ENCODE measurements around the gene ACOX3. TPM values are rescaled to one million over a fixed set of nuclear protein-coding genes. Genes with fewer than 3 reads are reported as not detected.

The ACOX3 gene
- total RNA-seq, 4 donors from 2014 or later = 42.3 to 86.2 (median 50.3) TPM

- DNase-seq = no peak
- peak overlapping the region in 1 of 4 donors; percentile 47 for H3K27ac ChIP-seq
Measured at GRCh38 chr4:8471211-8471875, 30.8 kb upstream of the ACOX3 start.

GRCh38 chr4:8470451-8471024 is 30.0 kb upstream of the ACOX3 start:
- TF ChIP-seq POLR2A (IDR thresholded peaks at IDR 0.05) = no peak
- TF ChIP-seq CTCF (IDR thresholded peaks at IDR 0.05) = no peak
- Histone ChIP-seq H3K9me3 (no peaks in the 10 kb centered on the region), H3K4me1 (peaks cover 0 to 30% (median 18%) of the 10 kb centered on the region in 3 donors), H3K4me3 (no peak overlapping the region), H3K36me3 (peaks cover 9 to 78% (median 25%) of the 10 kb centered on the region in 3 donors), H3K27ac (no peak overlapping the region), H3K27me3 (no peaks in the 10 kb centered on the region)
- no peak for DNase-seq
- intact Hi-C loops (cut with DNase I) = loop anchor here (5.0 kb wide), 1 partner anchor 122 kb away; the partner anchor contains the start of gene CPZ
- whole genome bisulfite sequencing, 2 donors = 89 to 98% methylated on average over 7 to 11 of the region's 14 CpGs

More at GRCh38 chr4:8471211-8471875, 30.8 kb upstream of the ACOX3 start:
- 79 to 81% methylated on average over 14 to 16 of the region's 24 CpGs for WGBS, 2 donors
- Histone ChIP-seq H3K4me1 (peaks cover 0 to 30% (median 18%) of the 10 kb centered on the region in 3 donors), H3K36me3 (peaks cover 9 to 78% (median 17%) of the 10 kb centered on the region in 3 donors), H3K9me3 (no peaks in the 10 kb centered on the region), H3K4me3 (no peak overlapping the region), H3K27me3 (no peaks in the 10 kb centered on the region)
- no peak for TF ChIP-seq POLR2A (IDR thresholded peaks at IDR 0.05)
- TF ChIP-seq CTCF (IDR thresholded peaks at IDR 0.05) = no peak
- intact Hi-C loops (cut with DNase I) = loop anchor here (5.0 kb wide), 1 partner anchor 121 kb away; the partner anchor contains the start of gene CPZ

GRCh38 chr4:8469550-8469949 is 29.0 kb upstream of the ACOX3 start:
- no peak for DNase-seq
- TF ChIP-seq POLR2A (IDR thresholded peaks at IDR 0.05) = no peak
- TF ChIP-seq CTCF (IDR thresholded peaks at IDR 0.05) = no peak
- H3K27ac ChIP-seq = no peak overlapping the region
- H3K36me3 ChIP-seq = peaks cover 9 to 78% (median 27%) of the 10 kb centered on the region in 3 donors
- H3K4me3 ChIP-seq = no peak overlapping the region
- H3K27me3 ChIP-seq = no peaks in the 10 kb centered on the region
- intact Hi-C loops (cut with DNase I) = no loop called here
- peaks cover 0 to 30% (median 18%) of the 10 kb centered on the region in 3 donors for H3K4me1 ChIP-seq
- no peaks in the 10 kb centered on the region for H3K9me3 ChIP-seq
- WGBS, 2 donors = 84 to 95% methylated on average over 5 to 10 of the region's 14 CpGs

DNA sequence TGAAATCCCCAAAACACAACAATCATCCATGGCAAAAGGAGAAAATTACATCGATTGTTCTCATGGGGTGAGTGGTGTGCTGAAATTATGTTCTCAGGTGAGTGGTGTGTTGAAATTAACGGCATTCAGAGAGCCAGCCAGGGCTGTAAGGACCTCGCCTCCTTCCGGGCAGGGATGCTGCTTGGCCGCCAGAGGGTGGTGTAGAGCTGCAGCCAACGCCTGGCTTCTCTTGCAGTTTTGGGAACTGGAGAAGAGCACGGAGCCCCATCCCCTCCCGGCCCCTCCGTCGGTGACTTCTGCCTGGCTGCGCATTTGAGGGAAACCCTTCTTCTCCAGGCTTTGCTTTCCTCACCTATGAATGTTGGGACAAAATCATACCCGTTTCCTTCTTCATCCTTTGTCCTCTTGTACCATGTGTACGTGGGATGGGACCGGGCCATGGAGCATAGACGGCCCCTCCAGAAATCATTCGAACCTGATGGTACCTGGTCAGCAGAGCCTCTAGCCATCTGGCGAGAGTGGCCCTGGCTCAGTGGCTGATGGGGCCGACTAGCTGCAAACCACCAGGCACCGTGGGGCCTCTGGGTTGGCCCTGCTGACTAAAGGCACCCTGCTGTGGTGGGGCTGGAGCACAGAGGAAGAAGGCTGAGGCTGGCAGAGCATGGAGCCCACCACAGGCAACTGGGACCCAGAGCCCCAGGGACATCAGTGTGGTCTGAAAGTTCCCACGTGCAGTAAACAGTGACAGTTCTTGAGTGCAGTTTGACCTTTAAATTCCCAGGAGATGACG is 28.4 kb upstream of the ACOX3 start:
- intact Hi-C loops (cut with DNase I) = no loop called here

More for the DNA sequence above, 28.4 kb upstream of the ACOX3 start:
- Histone ChIP-seq H3K4me1 (peaks cover 0 to 25% (median 17%) of the 10 kb centered on the region in 3 donors), H3K27ac (no peak overlapping the region), H3K27me3 (no peaks in the 10 kb centered on the region), H3K4me3 (no peak overlapping the region), H3K9me3 (no peaks in the 10 kb centered on the region), H3K36me3 (peaks cover 10 to 82% (median 27%) of the 10 kb centered on the region in 3 donors)
- peak; percentile 84 to 92 (median 88) for TF ChIP-seq CTCF (IDR thresholded peaks at IDR 0.05)
- no peak for TF ChIP-seq POLR2A (IDR thresholded peaks at IDR 0.05)
- DNase-seq = no peak
- WGBS, 2 donors = 43 to 56% methylated on average over 16 to 20 of the region's 21 CpGs
